SK-N-SH (cell line): Measurements from ENCODE around the gene BAAT.

Experiments
- EP300 ChIP-seq, 2 experiments: IDR thresholded peaks; 2 replicates each; pipeline versions ENCODE4 v1.4.0 to v1.6.1; 2012; ENCODE audit warnings: borderline replicate concordance in 1 of 2, low read depth in 1 of 2, low read length in 1 of 2
- GABPA ChIP-seq: IDR thresholded peaks from 2 replicates; pipeline ENCODE4 v1.4.0; 2012; ENCODE audit warnings: low read depth, mild to moderate bottlenecking
- NRF1 ChIP-seq: IDR thresholded peaks from 2 replicates; pipeline ENCODE4 v1.6.1; 2012; ENCODE audit warnings: low read depth, mild to moderate bottlenecking, low read length
- POLR2AphosphoS5 ChIP-seq: IDR thresholded peaks from 2 replicates; pipeline ENCODE4 v1.6.1; 2012; ENCODE audit warnings: low read depth, low read length
- RAD21 ChIP-seq: IDR thresholded peaks from 2 replicates; pipeline ENCODE4 v1.6.1; 2012; ENCODE audit warnings: mild to moderate bottlenecking, low read length
- RCOR1 ChIP-seq: fragments of 150-350 bp; IDR thresholded peaks from 2 replicates; pipeline ENCODE4 v1.6.1; 2017; ENCODE audit warnings: antibody characterized with exemption, low read length
- RFX5 ChIP-seq: IDR thresholded peaks from 2 replicates; pipeline ENCODE4 v1.6.1; 2012; ENCODE audit warnings: mild to moderate bottlenecking, improper control_type of control experiment, low read length
- SMC3 ChIP-seq: IDR thresholded peaks from 2 replicates; pipeline ENCODE4 v1.6.1; 2012; ENCODE audit warnings: low read depth, low read length, improper control_type of control experiment
- TAF1 ChIP-seq: IDR thresholded peaks from 2 replicates; pipeline ENCODE4 v1.6.1; 2012; ENCODE audit warnings: low read depth, mild to moderate bottlenecking, low read length, moderate library complexity, borderline replicate concordance
- TEAD4 ChIP-seq: IDR thresholded peaks from 2 replicates; pipeline ENCODE4 v1.4.0; 2012; ENCODE audit warnings: mild to moderate bottlenecking, borderline replicate concordance; ENCODE audit not compliant: insufficient read depth
- TF ChIP-seq, protein P1 (sequence below): fragments of 200-600 bp; sonication (generic); IDR thresholded peaks from 2 replicates; pipeline ENCODE4 v1.6.1; 2017; ENCODE audit warnings: antibody characterized with exemption, mild to moderate bottlenecking, moderate library complexity
- TF ChIP-seq, protein P2 (sequence below): IDR thresholded peaks from 2 replicates; pipeline ENCODE4 v1.4.0; 2012; ENCODE audit warnings: low read depth

- TF ChIP-seq POLR2AphosphoS5 (no peak), GABPA (no peak), RAD21 (no peak), TAF1 (no peak), NRF1 (no peak), RCOR1 (no peak), EP300 (IDR thresholded peaks at IDR 0.05; ENCODE audit: borderline replicate concordance in 1 of 2, low read depth in 1 of 2, low read length in 1 of 2) (no peak), TEAD4 (no peak), RFX5 (no peak), SMC3 (no peak)
- TF ChIP-seq, protein P1, sequence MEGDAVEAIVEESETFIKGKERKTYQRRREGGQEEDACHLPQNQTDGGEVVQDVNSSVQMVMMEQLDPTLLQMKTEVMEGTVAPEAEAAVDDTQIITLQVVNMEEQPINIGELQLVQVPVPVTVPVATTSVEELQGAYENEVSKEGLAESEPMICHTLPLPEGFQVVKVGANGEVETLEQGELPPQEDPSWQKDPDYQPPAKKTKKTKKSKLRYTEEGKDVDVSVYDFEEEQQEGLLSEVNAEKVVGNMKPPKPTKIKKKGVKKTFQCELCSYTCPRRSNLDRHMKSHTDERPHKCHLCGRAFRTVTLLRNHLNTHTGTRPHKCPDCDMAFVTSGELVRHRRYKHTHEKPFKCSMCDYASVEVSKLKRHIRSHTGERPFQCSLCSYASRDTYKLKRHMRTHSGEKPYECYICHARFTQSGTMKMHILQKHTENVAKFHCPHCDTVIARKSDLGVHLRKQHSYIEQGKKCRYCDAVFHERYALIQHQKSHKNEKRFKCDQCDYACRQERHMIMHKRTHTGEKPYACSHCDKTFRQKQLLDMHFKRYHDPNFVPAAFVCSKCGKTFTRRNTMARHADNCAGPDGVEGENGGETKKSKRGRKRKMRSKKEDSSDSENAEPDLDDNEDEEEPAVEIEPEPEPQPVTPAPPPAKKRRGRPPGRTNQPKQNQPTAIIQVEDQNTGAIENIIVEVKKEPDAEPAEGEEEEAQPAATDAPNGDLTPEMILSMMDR, result no peak
- TF ChIP-seq, protein P2, sequence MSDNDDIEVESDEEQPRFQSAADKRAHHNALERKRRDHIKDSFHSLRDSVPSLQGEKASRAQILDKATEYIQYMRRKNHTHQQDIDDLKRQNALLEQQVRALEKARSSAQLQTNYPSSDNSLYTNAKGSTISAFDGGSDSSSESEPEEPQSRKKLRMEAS, result no peak
Measured at GRCh38 chr9:101381833-101382342, 2.9 kb downstream of the BAAT start.
